Esophagus muscularis mucosa (tissue), 4 donors: ENCODE measurements around the gene SLC22A7. TPM values are rescaled to one million over a fixed set of nuclear protein-coding genes. Genes with fewer than 3 reads are reported as not detected.

Source experiments
- DNase-seq: peaks from one replicate; pipeline ENCODE4 v3.0.0-alpha.2; 2017; ENCODE audit errors: extremely low spot score
- H3K27ac ChIP-seq, 4 donors: fragments of 200-600 bp; sonication (generic); replicated peaks in 1 of 4; 1 replicate in 3 of 4; 2 replicates in 1 of 4; pipeline ENCODE4 v1.5.1; 2016 to 2019; ENCODE audit warnings: mild to moderate bottlenecking in 1 of 4
- H3K27me3 ChIP-seq, 4 donors: fragments of 200-600 bp; sonication (generic); one replicate each; pipeline versions ENCODE4 v1.5.1 to v1.6.0; 2016 to 2019
- H3K36me3 ChIP-seq, 4 donors: fragments of 200-600 bp; sonication (generic); one replicate each; pipeline ENCODE4 v1.5.1; 2016 to 2019
- H3K4me1 ChIP-seq, 4 donors: fragments of 200-600 bp; sonication (generic); one replicate each; pipeline ENCODE4 v1.5.1; 2016 to 2019
- H3K4me3 ChIP-seq, 4 donors: fragments of 200-600 bp; sonication (generic); 1 replicate in 2 of 4; 2 replicates in 2 of 4; pipeline ENCODE4 v1.5.1; 2016 to 2019; ENCODE audit warnings: mild to moderate bottlenecking in 4 of 4, moderate library complexity in 1 of 4
- H3K9me3 ChIP-seq, 4 donors: fragments of 200-600 bp; sonication (generic); 1 replicate in 3 of 4; 2 replicates in 1 of 4; pipeline ENCODE4 v1.5.1; 2016 to 2019
- CTCF ChIP-seq, 3 experiments: fragments of 200-600 bp in 2 of 3; fragments of 450-650 bp in 1 of 3; sonication (generic) in 2 of 3; IDR thresholded peaks; one replicate each; pipeline ENCODE4 v1.5.1; 2017 to 2019; ENCODE audit warnings: antibody characterized with exemption in 3 of 3, mild to moderate bottlenecking in 2 of 3, moderate library complexity in 1 of 3
- EP300 ChIP-seq: sonication (generic); formaldehyde crosslinking; IDR thresholded peaks from one replicate; pipeline ENCODE4 v1.6.1; 2017; ENCODE audit warnings: antibody characterized with exemption
- POLR2A ChIP-seq: fragments of 450-650 bp; IDR thresholded peaks from one replicate; pipeline ENCODE4 v1.6.1; 2017; ENCODE audit warnings: antibody characterized with exemption, moderate library complexity, mild to moderate bottlenecking, low read depth
- POLR2AphosphoS5 ChIP-seq, 2 donors: sonication (generic); formaldehyde crosslinking; IDR thresholded peaks; one replicate each; pipeline ENCODE4 v1.6.1; 2017; ENCODE audit warnings: antibody characterized with exemption in 2 of 2
- WGBS: methylation state at CpG from one replicate; pipeline ENCODE4 v1.1.5; 2018; 5-methylcytosine and 5-hydroxymethylcytosine counted together
- intact Hi-C: fragments of 100-400 bp; cut with DNase I; formaldehyde crosslinking; loops from one replicate; pipeline ENCODE4 v1.15.1; 2023
- total RNA-seq, 4 donors: library from RNA; depleted of rRNA; stranded (reverse); fragments of >200 nt; gene quantifications; one replicate each; pipeline versions ENCODE4 v1.1.0 to v1.2.1, GENCODE V29; 2016

SLC22A7 gene
- total RNA-seq, 4 donors from 2014 or later, result not detected

- no peaks in the 10 kb centered on the region for H3K36me3 ChIP-seq
- intact Hi-C loops, result no loop called here
- TF ChIP-seq EP300, result no peak
- TF ChIP-seq CTCF (IDR thresholded peaks at IDR 0.05), result no peak
- no peak for TF ChIP-seq POLR2A
- TF ChIP-seq POLR2AphosphoS5 (IDR thresholded peaks at IDR 0.05), result no peak
- peaks cover 0 to 10% (median 9%) of the 10 kb centered on the region in 4 donors for H3K4me1 ChIP-seq
- no peak for DNase-seq
- peak overlapping the region; percentile 20 to 41 (median 30) for H3K4me3 ChIP-seq
- no peak overlapping the region for H3K27ac ChIP-seq
- H3K9me3 ChIP-seq, result no peaks in the 10 kb centered on the region
- H3K27me3 ChIP-seq, result peaks cover 0 to 42% (median 0%) of the 10 kb centered on the region in 4 donors
- 12% methylated on average over 18 of the region's 83 CpGs for WGBS
Observed at GRCh38 chr6:43284991-43285781, 12.9 kb upstream of the SLC22A7 start.

DNA sequence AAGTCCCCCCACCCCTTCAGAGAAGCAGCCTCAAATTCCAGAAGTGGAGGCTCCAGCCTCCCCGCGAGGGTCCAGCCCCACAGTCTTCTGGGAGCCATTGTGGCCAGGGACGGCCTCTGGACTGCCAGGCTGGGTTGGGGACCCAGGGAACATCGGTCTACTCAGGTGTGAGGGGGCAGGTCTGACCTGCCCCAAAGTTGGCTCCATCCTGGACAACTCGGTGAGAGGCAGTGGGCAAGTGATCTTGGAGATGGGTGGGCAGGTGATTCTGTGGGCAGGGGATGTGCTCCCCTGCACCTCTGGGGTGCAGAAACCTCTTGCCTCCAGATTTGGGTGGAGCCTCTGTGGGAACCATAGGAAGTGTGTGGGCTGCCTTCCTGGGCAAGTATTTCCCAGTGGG lies 12.2 kb upstream of the SLC22A7 start:
- 82% methylated on average over 4 of the region's 5 CpGs for WGBS
- H3K27ac ChIP-seq, result no peak overlapping the region
- no peaks in the 10 kb centered on the region for H3K36me3 ChIP-seq
- no peak for DNase-seq
- peaks cover 0 to 10% (median 9%) of the 10 kb centered on the region in 4 donors for H3K4me1 ChIP-seq
- H3K9me3 ChIP-seq, result no peaks in the 10 kb centered on the region
- no peak overlapping the region for H3K4me3 ChIP-seq
- intact Hi-C loops, result no loop called here
- H3K27me3 ChIP-seq, result peaks cover 0 to 42% (median 0%) of the 10 kb centered on the region in 4 donors
- TF ChIP-seq CTCF (IDR thresholded peaks at IDR 0.05) (no peak), EP300 (no peak), POLR2A (no peak), POLR2AphosphoS5 (IDR thresholded peaks at IDR 0.05) (no peak)

GRCh38 chr6:43286456-43286979 lies 11.5 kb upstream of the SLC22A7 start:
- Histone ChIP-seq H3K4me1 (peaks cover 0 to 10% (median 9%) of the 10 kb centered on the region in 4 donors), H3K27me3 (peaks cover 0 to 42% (median 0%) of the 10 kb centered on the region in 4 donors), H3K36me3 (no peaks in the 10 kb centered on the region), H3K27ac (no peak overlapping the region), H3K9me3 (no peaks in the 10 kb centered on the region), H3K4me3 (no peak overlapping the region)
- WGBS, result 82% methylated on average over 2 of the region's 6 CpGs
- TF ChIP-seq POLR2A (no peak), EP300 (no peak), POLR2AphosphoS5 (IDR thresholded peaks at IDR 0.05) (no peak), CTCF (IDR thresholded peaks at IDR 0.05) (no peak)
- no peak for DNase-seq
- intact Hi-C loops, result no loop called here

- H3K9me3 ChIP-seq, result no peaks in the 10 kb centered on the region
- no peak overlapping the region for H3K4me3 ChIP-seq
- no peaks in the 10 kb centered on the region for H3K36me3 ChIP-seq
- 51% methylated on average over 6 of the region's 10 CpGs for WGBS
- TF ChIP-seq CTCF (IDR thresholded peaks at IDR 0.05) (peak; percentile 19 to 38 (median 24)), EP300 (no peak), POLR2A (no peak), POLR2AphosphoS5 (IDR thresholded peaks at IDR 0.05) (peak in 1 of 2 donors; percentile 18)
- peaks cover 0 to 42% (median 0%) of the 10 kb centered on the region in 4 donors for H3K27me3 ChIP-seq
- H3K27ac ChIP-seq, result no peak overlapping the region
- no peak for DNase-seq
- peaks cover 0 to 10% (median 9%) of the 10 kb centered on the region in 4 donors for H3K4me1 ChIP-seq
- intact Hi-C loops, result no loop called here
Observed at GRCh38 chr6:43286980-43287716, 10.9 kb upstream of the SLC22A7 start.
